Measurements from ENCODE around the gene TET3.

GRCh38 chr2:73963385-73964120, 21.2 kb upstream of the TET3 start:
- TF ChIP-seq CTCF (IDR thresholded peaks at IDR 0.05) (no peak), POLR2A (IDR thresholded peaks at IDR 0.05) (no peak)
